WTC11 (cell line): ENCODE measurements around the gene CFAP77. TPM values are rescaled to one million over a fixed set of nuclear protein-coding genes. Genes with fewer than 3 reads are reported as not detected.

Experiments used
- ATAC-seq: fragments of 200-7000 bp; cut with Tn5 transposase; 2 replicates; pipeline ENCODE4 v1.10.0; 2021; ENCODE audit warnings: mild to moderate bottlenecking, moderate library complexity
- CTCF ChIA-PET: fragments of 300-600 bp; sonication (Branson Sonifier 250); formaldehyde crosslinking; loops from one replicate; lab custom pipeline; 2021; ENCODE audit warnings: antibody characterized with exemption; lab: Charles Lee
- POLR2A ChIA-PET: fragments of 350-600 bp; sonication (Branson Sonifier 250); formaldehyde crosslinking; loops from one replicate; lab custom pipeline; 2021; ENCODE audit warnings: antibody characterized with exemption; lab: Charles Lee
- DNase-seq: peaks from one replicate; pipeline ENCODE4 v3.0.0; 2021; ENCODE audit warnings: low spot score
- H3K27ac Mint-ChIP-seq: 2 replicates; pipeline ENCODE4 v1.8.0; 2021; ENCODE audit warnings: mixed read lengths
- H3K27me3 Mint-ChIP-seq: 2 replicates; pipeline ENCODE4 v1.8.0; 2021; ENCODE audit warnings: low read depth, mild to moderate bottlenecking, moderate library complexity, mixed read lengths
- H3K36me3 Mint-ChIP-seq: 2 replicates; pipeline ENCODE4 v1.8.0; 2021; ENCODE audit warnings: mixed read lengths
- H3K4me1 Mint-ChIP-seq: 2 replicates; pipeline ENCODE4 v1.8.0; 2022; ENCODE audit warnings: mixed read lengths
- H3K4me3 Mint-ChIP-seq: 2 replicates; pipeline ENCODE4 v1.8.0; 2021; ENCODE audit warnings: mild to moderate bottlenecking, moderate library complexity, mixed read lengths
- H3K9me3 Mint-ChIP-seq: 2 replicates; pipeline ENCODE4 v1.8.0; 2021; ENCODE audit warnings: mixed read lengths
- ATF1 ChIP-seq: sonication (generic); formaldehyde crosslinking; IDR thresholded peaks from 2 replicates; pipeline ENCODE4 v1.8.1; 2023; ENCODE audit warnings: mild to moderate bottlenecking, moderate library complexity, missing genetic modification reagents
- HMGA2 ChIP-seq: fragments of 250-450 bp; sonication (Bioruptor Pico); IDR thresholded peaks from 2 replicates; pipeline ENCODE4 v1.4.0; 2021; ENCODE audit warnings: mild to moderate bottlenecking, moderate library complexity
- MYBL2 ChIP-seq: sonication (generic); formaldehyde crosslinking; IDR thresholded peaks from 2 replicates; pipeline ENCODE4 v1.8.1; 2023; ENCODE audit warnings: mild to moderate bottlenecking, moderate library complexity, missing genetic modification reagents
- NR3C1 ChIP-seq: sonication (generic); formaldehyde crosslinking; conservative IDR thresholded peaks from 2 replicates; pipeline ENCODE4 v1.8.1; 2023; ENCODE audit warnings: low read depth, mild to moderate bottlenecking, missing genetic modification reagents
- PRRX2 ChIP-seq: fragments of 250-450 bp; sonication (Bioruptor Pico); IDR thresholded peaks from 2 replicates; pipeline ENCODE4 v1.8.0; 2021; ENCODE audit warnings: mild to moderate bottlenecking
- TEAD4 ChIP-seq: sonication (generic); formaldehyde crosslinking; IDR thresholded peaks from 2 replicates; pipeline ENCODE4 v1.8.0; 2022; ENCODE audit warnings: mild to moderate bottlenecking, missing genetic modification reagents
- ZNF121 ChIP-seq: sonication (generic); formaldehyde crosslinking; IDR thresholded peaks from 2 replicates; pipeline ENCODE4 v1.8.0; 2023; ENCODE audit warnings: missing genetic modification reagents
- ZNF416 ChIP-seq: fragments of 250-450 bp; sonication (Bioruptor Pico); IDR thresholded peaks from 2 replicates; pipeline ENCODE4 v1.9.0; 2021; ENCODE audit warnings: mild to moderate bottlenecking, inconsistent platforms
- total RNA-seq: library from RNA; stranded (reverse); gene quantifications from 3 replicates; pipeline ENCODE4 v1.2.3, GENCODE V29; 2021
- TF ChIP-seq, protein P1 (sequence below): fragments of 250-450 bp; sonication (Bioruptor Pico); IDR thresholded peaks from 2 replicates; pipeline ENCODE4 v1.9.0; 2021; ENCODE audit warnings: mild to moderate bottlenecking
- TF ChIP-seq, protein P2 (sequence below): fragments of 250-450 bp; sonication (Bioruptor Pico); IDR thresholded peaks from 2 replicates; pipeline ENCODE4 v1.9.0; 2021; ENCODE audit warnings: mild to moderate bottlenecking
- TF ChIP-seq, protein P3 (sequence below): sonication (generic); formaldehyde crosslinking; IDR thresholded peaks from 2 replicates; pipeline ENCODE4 v1.8.1; 2022; ENCODE audit warnings: low read depth, mild to moderate bottlenecking, moderate library complexity, missing genetic modification reagents, borderline replicate concordance
- TF ChIP-seq, protein P4 (sequence below): sonication (generic); formaldehyde crosslinking; IDR thresholded peaks from 2 replicates; pipeline ENCODE4 v1.8.0; 2023; ENCODE audit warnings: missing genetic modification reagents
- TF ChIP-seq, protein P5 (sequence below): sonication (generic); formaldehyde crosslinking; IDR thresholded peaks from 2 replicates; pipeline ENCODE4 v1.8.1; 2023; ENCODE audit warnings: mild to moderate bottlenecking, missing genetic modification reagents
- TF ChIP-seq, protein P6 (sequence below): sonication (generic); formaldehyde crosslinking; IDR thresholded peaks from 2 replicates; pipeline ENCODE4 v1.8.0; 2022; ENCODE audit warnings: mild to moderate bottlenecking, missing genetic modification reagents
- TF ChIP-seq, protein P7 (sequence below): fragments of 250-450 bp; sonication (Bioruptor Pico); IDR thresholded peaks from 2 replicates; pipeline ENCODE4 v1.8.0; 2021; ENCODE audit warnings: mild to moderate bottlenecking
- TF ChIP-seq, protein P8 (sequence below): sonication (generic); formaldehyde crosslinking; IDR thresholded peaks from 2 replicates; pipeline ENCODE4 v1.8.1; 2023; ENCODE audit warnings: mild to moderate bottlenecking, moderate library complexity, missing genetic modification reagents

Gene CFAP77
- total RNA-seq, 1 experiment from 2014 or later, result 1.2 TPM

DNA sequence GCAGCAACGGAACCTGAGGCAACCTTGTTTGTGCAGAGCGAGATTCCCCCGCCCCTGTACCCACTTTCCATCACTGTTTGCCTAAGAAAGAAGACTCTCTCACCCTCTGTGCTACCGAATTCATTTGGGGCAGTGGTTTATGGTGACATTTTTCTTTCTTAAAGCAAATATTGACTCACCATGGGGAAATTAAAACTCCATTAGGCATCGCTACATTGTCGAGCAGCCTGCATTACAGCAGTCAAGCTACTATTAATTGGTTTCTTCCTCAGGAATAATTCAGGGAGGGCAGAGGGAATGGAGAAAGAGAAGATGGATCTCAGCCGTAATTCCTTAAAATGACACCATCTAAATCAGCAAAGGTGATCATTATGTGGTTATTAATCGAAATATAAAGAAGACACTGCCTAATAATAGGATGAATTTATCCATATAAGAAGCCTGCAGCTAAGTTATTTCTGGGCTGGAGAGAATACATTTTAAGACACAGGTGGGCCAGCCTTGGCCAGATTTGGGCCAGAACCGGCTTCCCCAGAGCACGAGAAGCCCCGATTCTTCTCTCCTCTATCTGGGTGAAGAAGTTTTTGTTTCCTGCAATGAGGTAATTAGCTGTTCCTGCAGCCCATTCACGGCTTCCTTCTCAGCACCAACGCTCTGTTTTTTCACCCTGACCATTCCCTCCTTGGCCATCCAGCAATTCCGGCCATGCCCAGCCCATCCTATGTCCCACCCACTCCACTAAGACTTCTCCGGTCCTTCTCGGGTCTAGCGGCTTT lies 16.8 kb downstream of the CFAP77 start:
- ATAC-seq, result no peak
- H3K27me3 Mint-ChIP-seq, result peaks cover 3% of the 10 kb centered on the region; the same call in 1 of the 2 replicates
- TF ChIP-seq, protein P1, sequence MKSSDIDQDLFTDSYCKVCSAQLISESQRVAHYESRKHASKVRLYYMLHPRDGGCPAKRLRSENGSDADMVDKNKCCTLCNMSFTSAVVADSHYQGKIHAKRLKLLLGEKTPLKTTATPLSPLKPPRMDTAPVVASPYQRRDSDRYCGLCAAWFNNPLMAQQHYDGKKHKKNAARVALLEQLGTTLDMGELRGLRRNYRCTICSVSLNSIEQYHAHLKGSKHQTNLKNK (CRISPR knock-in tag), result no peak
- TF ChIP-seq, protein P2, sequence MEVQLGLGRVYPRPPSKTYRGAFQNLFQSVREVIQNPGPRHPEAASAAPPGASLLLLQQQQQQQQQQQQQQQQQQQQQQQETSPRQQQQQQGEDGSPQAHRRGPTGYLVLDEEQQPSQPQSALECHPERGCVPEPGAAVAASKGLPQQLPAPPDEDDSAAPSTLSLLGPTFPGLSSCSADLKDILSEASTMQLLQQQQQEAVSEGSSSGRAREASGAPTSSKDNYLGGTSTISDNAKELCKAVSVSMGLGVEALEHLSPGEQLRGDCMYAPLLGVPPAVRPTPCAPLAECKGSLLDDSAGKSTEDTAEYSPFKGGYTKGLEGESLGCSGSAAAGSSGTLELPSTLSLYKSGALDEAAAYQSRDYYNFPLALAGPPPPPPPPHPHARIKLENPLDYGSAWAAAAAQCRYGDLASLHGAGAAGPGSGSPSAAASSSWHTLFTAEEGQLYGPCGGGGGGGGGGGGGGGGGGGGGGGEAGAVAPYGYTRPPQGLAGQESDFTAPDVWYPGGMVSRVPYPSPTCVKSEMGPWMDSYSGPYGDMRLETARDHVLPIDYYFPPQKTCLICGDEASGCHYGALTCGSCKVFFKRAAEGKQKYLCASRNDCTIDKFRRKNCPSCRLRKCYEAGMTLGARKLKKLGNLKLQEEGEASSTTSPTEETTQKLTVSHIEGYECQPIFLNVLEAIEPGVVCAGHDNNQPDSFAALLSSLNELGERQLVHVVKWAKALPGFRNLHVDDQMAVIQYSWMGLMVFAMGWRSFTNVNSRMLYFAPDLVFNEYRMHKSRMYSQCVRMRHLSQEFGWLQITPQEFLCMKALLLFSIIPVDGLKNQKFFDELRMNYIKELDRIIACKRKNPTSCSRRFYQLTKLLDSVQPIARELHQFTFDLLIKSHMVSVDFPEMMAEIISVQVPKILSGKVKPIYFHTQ (CRISPR knock-in tag), result no peak
- TF ChIP-seq ZNF121 (CRISPR knock-in tag) (no peak), NR3C1 (CRISPR knock-in tag) (no peak), ATF1 (no peak), PRRX2 (CRISPR knock-in tag) (no peak), HMGA2 (CRISPR knock-in tag) (no peak)
- TF ChIP-seq, protein P3, sequence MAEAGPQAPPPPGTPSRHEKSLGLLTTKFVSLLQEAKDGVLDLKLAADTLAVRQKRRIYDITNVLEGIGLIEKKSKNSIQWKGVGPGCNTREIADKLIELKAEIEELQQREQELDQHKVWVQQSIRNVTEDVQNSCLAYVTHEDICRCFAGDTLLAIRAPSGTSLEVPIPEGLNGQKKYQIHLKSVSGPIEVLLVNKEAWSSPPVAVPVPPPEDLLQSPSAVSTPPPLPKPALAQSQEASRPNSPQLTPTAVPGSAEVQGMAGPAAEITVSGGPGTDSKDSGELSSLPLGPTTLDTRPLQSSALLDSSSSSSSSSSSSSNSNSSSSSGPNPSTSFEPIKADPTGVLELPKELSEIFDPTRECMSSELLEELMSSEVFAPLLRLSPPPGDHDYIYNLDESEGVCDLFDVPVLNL (CRISPR knock-in tag), result no peak
- TF ChIP-seq, protein P4, sequence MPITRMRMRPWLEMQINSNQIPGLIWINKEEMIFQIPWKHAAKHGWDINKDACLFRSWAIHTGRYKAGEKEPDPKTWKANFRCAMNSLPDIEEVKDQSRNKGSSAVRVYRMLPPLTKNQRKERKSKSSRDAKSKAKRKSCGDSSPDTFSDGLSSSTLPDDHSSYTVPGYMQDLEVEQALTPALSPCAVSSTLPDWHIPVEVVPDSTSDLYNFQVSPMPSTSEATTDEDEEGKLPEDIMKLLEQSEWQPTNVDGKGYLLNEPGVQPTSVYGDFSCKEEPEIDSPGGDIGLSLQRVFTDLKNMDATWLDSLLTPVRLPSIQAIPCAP (CRISPR knock-in tag), result no peak
- TF ChIP-seq, protein P5, sequence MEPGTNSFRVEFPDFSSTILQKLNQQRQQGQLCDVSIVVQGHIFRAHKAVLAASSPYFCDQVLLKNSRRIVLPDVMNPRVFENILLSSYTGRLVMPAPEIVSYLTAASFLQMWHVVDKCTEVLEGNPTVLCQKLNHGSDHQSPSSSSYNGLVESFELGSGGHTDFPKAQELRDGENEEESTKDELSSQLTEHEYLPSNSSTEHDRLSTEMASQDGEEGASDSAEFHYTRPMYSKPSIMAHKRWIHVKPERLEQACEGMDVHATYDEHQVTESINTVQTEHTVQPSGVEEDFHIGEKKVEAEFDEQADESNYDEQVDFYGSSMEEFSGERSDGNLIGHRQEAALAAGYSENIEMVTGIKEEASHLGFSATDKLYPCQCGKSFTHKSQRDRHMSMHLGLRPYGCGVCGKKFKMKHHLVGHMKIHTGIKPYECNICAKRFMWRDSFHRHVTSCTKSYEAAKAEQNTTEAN (CRISPR knock-in tag), result no peak
- TF ChIP-seq, protein P6, sequence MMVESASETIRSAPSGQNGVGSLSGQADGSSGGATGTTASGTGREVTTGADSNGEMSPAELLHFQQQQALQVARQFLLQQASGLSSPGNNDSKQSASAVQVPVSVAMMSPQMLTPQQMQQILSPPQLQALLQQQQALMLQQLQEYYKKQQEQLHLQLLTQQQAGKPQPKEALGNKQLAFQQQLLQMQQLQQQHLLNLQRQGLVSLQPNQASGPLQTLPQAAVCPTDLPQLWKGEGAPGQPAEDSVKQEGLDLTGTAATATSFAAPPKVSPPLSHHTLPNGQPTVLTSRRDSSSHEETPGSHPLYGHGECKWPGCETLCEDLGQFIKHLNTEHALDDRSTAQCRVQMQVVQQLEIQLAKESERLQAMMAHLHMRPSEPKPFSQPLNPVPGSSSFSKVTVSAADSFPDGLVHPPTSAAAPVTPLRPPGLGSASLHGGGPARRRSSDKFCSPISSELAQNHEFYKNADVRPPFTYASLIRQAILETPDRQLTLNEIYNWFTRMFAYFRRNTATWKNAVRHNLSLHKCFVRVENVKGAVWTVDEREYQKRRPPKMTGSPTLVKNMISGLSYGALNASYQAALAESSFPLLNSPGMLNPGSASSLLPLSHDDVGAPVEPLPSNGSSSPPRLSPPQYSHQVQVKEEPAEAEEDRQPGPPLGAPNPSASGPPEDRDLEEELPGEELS (CRISPR knock-in tag), result no peak

DNA sequence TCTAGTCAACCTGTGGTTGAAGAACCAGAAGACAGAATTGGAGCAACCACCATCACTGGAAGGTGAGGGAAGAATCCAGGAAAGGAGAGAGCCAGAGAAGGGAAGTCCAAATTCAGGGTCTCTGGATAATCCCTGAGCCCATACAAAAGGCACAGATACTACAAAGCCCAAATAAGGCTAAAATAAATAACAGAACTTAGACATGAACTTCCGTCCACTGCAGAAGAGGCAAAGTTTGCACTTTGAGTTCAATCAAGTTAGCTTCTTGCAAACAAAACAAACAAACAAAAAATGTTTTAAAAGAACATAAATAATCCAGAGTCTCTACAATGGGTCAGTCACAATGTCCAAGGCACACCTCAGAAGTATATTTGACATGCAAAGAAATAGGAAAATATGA lies 21.0 kb downstream of the CFAP77 start:
- DNase-seq, result no peak
- TF ChIP-seq, protein P7, sequence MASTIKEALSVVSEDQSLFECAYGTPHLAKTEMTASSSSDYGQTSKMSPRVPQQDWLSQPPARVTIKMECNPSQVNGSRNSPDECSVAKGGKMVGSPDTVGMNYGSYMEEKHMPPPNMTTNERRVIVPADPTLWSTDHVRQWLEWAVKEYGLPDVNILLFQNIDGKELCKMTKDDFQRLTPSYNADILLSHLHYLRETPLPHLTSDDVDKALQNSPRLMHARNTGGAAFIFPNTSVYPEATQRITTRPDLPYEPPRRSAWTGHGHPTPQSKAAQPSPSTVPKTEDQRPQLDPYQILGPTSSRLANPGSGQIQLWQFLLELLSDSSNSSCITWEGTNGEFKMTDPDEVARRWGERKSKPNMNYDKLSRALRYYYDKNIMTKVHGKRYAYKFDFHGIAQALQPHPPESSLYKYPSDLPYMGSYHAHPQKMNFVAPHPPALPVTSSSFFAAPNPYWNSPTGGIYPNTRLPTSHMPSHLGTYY (CRISPR knock-in tag), result no peak
- TF ChIP-seq ZNF416 (CRISPR knock-in tag) (no peak), TEAD4 (CRISPR knock-in tag) (no peak), MYBL2 (CRISPR knock-in tag) (no peak)
- TF ChIP-seq, protein P8, sequence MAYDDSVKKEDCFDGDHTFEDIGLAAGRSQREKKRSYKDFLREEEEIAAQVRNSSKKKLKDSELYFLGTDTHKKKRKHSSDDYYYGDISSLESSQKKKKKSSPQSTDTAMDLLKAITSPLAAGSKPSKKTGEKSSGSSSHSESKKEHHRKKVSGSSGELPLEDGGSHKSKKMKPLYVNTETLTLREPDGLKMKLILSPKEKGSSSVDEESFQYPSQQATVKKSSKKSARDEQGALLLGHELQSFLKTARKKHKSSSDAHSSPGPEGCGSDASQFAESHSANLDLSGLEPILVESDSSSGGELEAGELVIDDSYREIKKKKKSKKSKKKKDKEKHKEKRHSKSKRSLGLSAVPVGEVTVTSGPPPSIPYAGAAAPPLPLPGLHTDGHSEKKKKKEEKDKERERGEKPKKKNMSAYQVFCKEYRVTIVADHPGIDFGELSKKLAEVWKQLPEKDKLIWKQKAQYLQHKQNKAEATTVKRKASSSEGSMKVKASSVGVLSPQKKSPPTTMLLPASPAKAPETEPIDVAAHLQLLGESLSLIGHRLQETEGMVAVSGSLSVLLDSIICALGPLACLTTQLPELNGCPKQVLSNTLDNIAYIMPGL (CRISPR knock-in tag), result no peak
- ChIA-PET CTCF (no interaction called here), POLR2A (no interaction called here)
- peaks cover 23% of the 10 kb centered on the region for H3K4me1 Mint-ChIP-seq
- no peak for ATAC-seq
- no peak overlapping the region for H3K4me3 Mint-ChIP-seq
- H3K36me3 Mint-ChIP-seq, result no peaks in the 10 kb centered on the region
- H3K9me3 Mint-ChIP-seq, result no peaks in the 10 kb centered on the region
- no peak overlapping the region for H3K27ac Mint-ChIP-seq
- no peaks in the 10 kb centered on the region; the same call in 1 of the 2 replicates for H3K27me3 Mint-ChIP-seq

More for the DNA sequence above, 16.8 kb downstream of the CFAP77 start:
- H3K36me3 Mint-ChIP-seq, result no peaks in the 10 kb centered on the region
- no peaks in the 10 kb centered on the region for H3K9me3 Mint-ChIP-seq
- peaks cover 41% of the 10 kb centered on the region for H3K4me1 Mint-ChIP-seq
- DNase-seq, result no peak
- H3K27ac Mint-ChIP-seq, result no peak overlapping the region
- ChIA-PET POLR2A (no interaction called here), CTCF (no interaction called here)
- no peak overlapping the region for H3K4me3 Mint-ChIP-seq
